Esophagus (tissue), 2 donors: ENCODE data around the gene PHYHIPL. TPM values are rescaled to one million over a fixed set of nuclear protein-coding genes. Genes with fewer than 3 reads are reported as not detected.

Experiments
- polyA plus RNA-seq, 2 donors: library from polyadenylated mRNA; stranded (reverse); fragments of 200-250 nt; gene quantifications; one replicate each; pipeline ENCODE4 v1.2.3, GENCODE V29; 2013
- donor health status: healthy with polysubstance abuse.
- donor health status: Bipolar disorder and iron deficiency.

PHYHIPL gene
- polyA plus RNA-seq, 2 donors = 0.05 to 0.08 TPM

Other genes with a start within 250 kb of the PHYHIPL start
- gene FAM13C, start 185.9 kb downstream of the PHYHIPL start, polyA plus RNA-seq = 1 to 10 TPM; 2.7 to 4.4 TPM